GM18498 (cell line): ENCODE measurements around the gene ATAD3C.

ENCODE experiments used
- ATAC-seq: cut with Tn5 transposase; IDR thresholded peaks from one replicate; pipeline ENCODE4 v1.9.1; 2021; ENCODE audit warnings: mild to moderate bottlenecking, moderate library complexity; ENCODE audit not compliant: unreplicated experiment

The ATAD3C gene

GRCh38 chr1:1430114-1430982 lies 19.1 kb upstream of the ATAD3C start:
- no peak for ATAC-seq

GRCh38 chr1:1430992-1431844 lies 18.3 kb upstream of the ATAD3C start:
- ATAC-seq = no peak

- no peak for ATAC-seq
Measured at GRCh38 chr1:1431845-1432273, 17.6 kb upstream of the ATAD3C start.

GRCh38 chr1:1432274-1432950 lies 17.1 kb upstream of the ATAD3C start:
- ATAC-seq = no peak

- no peak for ATAC-seq
Measured at GRCh38 chr1:1432951-1433803, 16.3 kb upstream of the ATAD3C start.

- no peak for ATAC-seq
Measured at GRCh38 chr1:1433804-1434130, 15.7 kb upstream of the ATAD3C start.

- ATAC-seq = no peak
Measured at GRCh38 chr1:1434131-1434823, 15.2 kb upstream of the ATAD3C start.

- no peak for ATAC-seq
Measured at GRCh38 chr1:1434824-1435105, 14.7 kb upstream of the ATAD3C start.

- no peak for ATAC-seq
Measured at GRCh38 chr1:1435106-1435903, 14.2 kb upstream of the ATAD3C start, which contains the start of gene VWA1. Gene VWA1, plus strand, starts transcription at chr1:1435690. Its CDS starts 59 bp downstream, at chr1:1435749.

DNA sequence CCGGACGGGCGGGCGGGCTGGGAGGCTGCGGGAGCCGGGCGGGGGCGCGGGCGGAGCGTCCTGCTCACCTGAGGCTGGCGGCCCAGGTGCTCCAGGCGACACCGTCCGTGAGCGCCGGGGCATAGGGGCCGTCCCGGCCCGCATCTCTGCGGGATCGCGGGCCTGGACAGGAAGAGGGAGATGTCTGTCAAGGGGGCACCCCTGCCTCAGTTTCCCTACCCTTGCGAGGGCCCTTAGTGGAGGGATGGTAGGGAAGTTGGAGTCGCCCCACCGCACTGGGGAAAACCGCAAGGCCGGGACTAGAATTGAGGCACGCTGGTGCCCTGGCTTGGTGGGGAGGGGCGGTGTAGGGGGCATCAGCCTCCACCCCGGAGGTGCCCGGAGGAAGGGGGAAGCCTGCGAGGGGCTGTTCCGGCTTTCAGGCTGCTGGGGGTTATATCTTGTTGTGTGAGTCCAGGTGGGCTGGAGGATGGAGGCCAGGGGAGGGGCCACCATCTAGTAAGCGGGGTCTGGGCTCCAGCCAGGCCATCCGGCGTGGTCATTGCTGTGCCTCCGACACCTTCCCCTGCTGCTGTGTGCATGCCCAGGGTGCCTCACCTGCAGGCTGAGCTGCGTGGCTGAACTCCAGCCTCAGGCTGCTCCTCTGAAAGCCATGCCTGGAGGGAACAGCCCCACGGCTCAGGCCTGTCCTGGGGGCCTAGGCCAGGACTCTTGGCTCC lies 13.4 kb upstream of the ATAD3C start:
- no peak for ATAC-seq

GRCh38 chr1:1436630-1437032 lies 12.9 kb upstream of the ATAD3C start:
- ATAC-seq = no peak

- ATAC-seq = no peak
Measured at GRCh38 chr1:1437033-1437903, 12.2 kb upstream of the ATAD3C start.

DNA sequence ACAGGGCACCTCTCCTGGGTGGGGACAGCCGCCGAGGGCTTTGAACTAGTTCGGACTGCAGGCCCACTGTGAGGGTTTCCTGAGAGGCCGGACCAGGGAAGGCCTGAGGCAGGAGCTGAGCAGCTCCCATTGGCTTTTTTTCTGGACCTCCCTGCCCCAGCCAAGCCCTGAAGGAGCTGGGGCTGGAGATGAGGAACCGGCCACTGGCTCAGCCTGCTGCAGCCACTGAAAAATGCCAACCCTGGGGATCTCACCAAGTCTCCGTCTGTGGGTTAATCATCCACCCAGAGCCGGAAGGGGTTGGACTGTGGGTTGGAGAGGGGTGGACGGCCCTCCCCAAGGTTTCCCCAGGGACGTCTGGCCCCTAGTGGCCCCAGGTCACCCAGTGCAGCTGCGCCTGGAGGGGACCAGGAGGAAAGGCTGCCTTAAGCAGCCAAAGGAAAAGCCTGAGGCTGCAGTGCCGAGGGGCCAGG lies 11.5 kb upstream of the ATAD3C start:
- ATAC-seq = peak; percentile 52

- no peak for ATAC-seq
Measured at GRCh38 chr1:1438531-1439381, 10.7 kb upstream of the ATAD3C start.

GRCh38 chr1:1439546-1440261 lies 9.8 kb upstream of the ATAD3C start:
- no peak for ATAC-seq
